HepG2 (cell line): ENCODE results near the gene TPRKB. TPM values are rescaled to one million over a fixed set of nuclear protein-coding genes. Genes with fewer than 3 reads are reported as not detected.
A peak's percentile ranks its signal among the peaks of the same experiment; 100 is the strongest.
"Not testable (repeated sequence)": the region's sequence is repeated elsewhere in the genome, so short reads cannot be mapped to it uniquely, and the experiment has no call there.

Experiments used
- ATAC-seq: fragments of 200-7000 bp; cut with Tn5 transposase; 3 replicates; pipeline ENCODE4 v1.9.1; 2020; ENCODE audit warnings: mild to moderate bottlenecking, moderate library complexity
- BruUV-seq: library from RNA; stranded (reverse); fragments of 400-500 nt; replicated peaks from 2 replicates; lab custom pipeline; 2021; lab: Mats Ljungman, UMichigan
- CTCF ChIA-PET: fragments of 300-600 bp; formaldehyde crosslinking; extraction: SDS; loops from one replicate; lab custom pipeline; 2021; ENCODE audit warnings: low total read pairs, inconsistent platforms, low intra/inter-chr PET ratio; lab: Yijun Ruan, JAX
- POLR2A ChIA-PET: fragments of 350-600 bp; sonication (Branson Sonifier 250); formaldehyde crosslinking; loops from one replicate; lab custom pipeline; 2020; ENCODE audit warnings: antibody characterized with exemption, inconsistent platforms; lab: Yijun Ruan, JAX
- DNase-seq: peaks from one replicate; pipeline ENCODE4 v3.0.0-alpha.2; 2015; ENCODE audit warnings: low spot score
- FAIRE-seq: peaks from 3 replicates; lab custom pipeline; 2011; peaks lifted over from hg19 to GRCh38; lab: Jason Lieb, UNC
- H2AFZ ChIP-seq: one replicate; pipeline ENCODE4 v1.6.1; 2011; ENCODE audit warnings: low read length, inconsistent platforms
- H3K27ac ChIP-seq: fragments of 300-600 bp; 3 replicates; pipeline ENCODE4 v1.8.0; 2011; ENCODE audit warnings: mixed run types, mild to moderate bottlenecking, mixed read lengths, low read length, inconsistent platforms; ENCODE audit not compliant: insufficient read depth; ENCODE audit errors: extremely low read length
- H3K27me3 ChIP-seq, 2 experiments: fragments of 200-600 bp in 1 of 2; 2 replicates in 1 of 2; 3 replicates in 1 of 2; pipeline versions ENCODE4 v1.6.0 to v1.8.0; 2011; ENCODE audit warnings: low read length in 2 of 2, mild to moderate bottlenecking in 2 of 2, moderate library complexity in 2 of 2, inconsistent platforms in 1 of 2; ENCODE audit not compliant: insufficient read depth in 2 of 2, control insufficient read depth in 1 of 2
- H3K36me3 ChIP-seq, 2 experiments: fragments of 200-600 bp in 1 of 2; replicated peaks in 1 of 2; 2 replicates in 1 of 2; 3 replicates in 1 of 2; pipeline versions ENCODE4 v1.5.1 to v1.8.0; 2011; ENCODE audit warnings: low read length in 2 of 2, inconsistent platforms in 1 of 2; ENCODE audit not compliant: insufficient read depth in 2 of 2, control insufficient read depth in 1 of 2
- H3K4me1 ChIP-seq: 2 replicates; pipeline ENCODE4 v1.5.1; 2012; ENCODE audit warnings: low read length, inconsistent platforms; ENCODE audit not compliant: insufficient read depth
- H3K4me2 ChIP-seq: 2 replicates; pipeline ENCODE4 v1.6.0; 2011; ENCODE audit warnings: low read depth, low read length, inconsistent platforms
- H3K4me3 ChIP-seq, 3 experiments: fragments of 200-600 bp in 1 of 3; sonication (generic), shearing (Covaris generic) in 1 of 3; replicated peaks in 1 of 3; 2 replicates each; pipeline ENCODE4 v1.5.1; 2011 to 2016; ENCODE audit warnings: low read length in 3 of 3, inconsistent platforms in 2 of 3, low read depth in 2 of 3, mild to moderate bottlenecking in 2 of 3, control low read depth in 1 of 3, mixed read lengths in 1 of 3; ENCODE audit not compliant: insufficient read depth in 1 of 3
- H3K79me2 ChIP-seq: one replicate; pipeline ENCODE4 v1.6.1; 2011; ENCODE audit warnings: low read length, inconsistent platforms; ENCODE audit not compliant: insufficient read depth
- H3K9ac ChIP-seq: 2 replicates; pipeline ENCODE4 v1.6.0; 2011; ENCODE audit warnings: mild to moderate bottlenecking, low read depth, low read length, inconsistent platforms; ENCODE audit not compliant: insufficient read depth
- H3K9me3 ChIP-seq: 2 replicates; pipeline ENCODE4 v1.5.1; 2012; ENCODE audit warnings: mild to moderate bottlenecking, low read length
- H4K20me1 ChIP-seq: 2 replicates; pipeline ENCODE4 v1.6.0; 2011; ENCODE audit warnings: inconsistent platforms, mild to moderate bottlenecking, low read length, moderate library complexity; ENCODE audit not compliant: insufficient read depth
- CC2D1A ChIP-seq: sonication (generic); formaldehyde crosslinking; IDR thresholded peaks from 2 replicates; pipeline ENCODE4 v1.8.1; 2023; ENCODE audit warnings: mild to moderate bottlenecking, missing genetic modification reagents
- CREB1 ChIP-seq, 2 experiments: fragments of 450-650 bp in 1 of 2; IDR thresholded peaks; 2 replicates each; pipeline ENCODE4 v1.6.1; 2016 to 2017; ENCODE audit warnings: control low read depth in 1 of 2, mild to moderate bottlenecking in 1 of 2, missing compliant biosample characterization in 1 of 2, missing genetic modification characterization in 1 of 2
- HCFC1 ChIP-seq: fragments of 150-350 bp; IDR thresholded peaks from 2 replicates; pipeline ENCODE4 v1.6.1; 2014; ENCODE audit warnings: low read depth, low read length
- ZBTB7B ChIP-seq: sonication (generic); formaldehyde crosslinking; IDR thresholded peaks from 2 replicates; pipeline ENCODE4 v1.4.0; 2020; ENCODE audit warnings: missing genetic modification reagents
- ZZZ3 ChIP-seq: sonication (generic); formaldehyde crosslinking; IDR thresholded peaks from 2 replicates; pipeline ENCODE4 v1.4.0; 2020; ENCODE audit warnings: missing genetic modification reagents, mild to moderate bottlenecking, borderline replicate concordance
- WGBS: methylation state at CpG from one replicate; pipeline ENCODE4 v1.1.6; 2017; ENCODE audit warnings: low lambda C conversion rate; 5-methylcytosine and 5-hydroxymethylcytosine counted together
- in situ Hi-C: cut with HindIII; loops from 2 replicates; pipeline ENCODE4 v1.10.0; 2017; ENCODE audit warnings: low pct_unique_long_range_greater_than_20kb; ENCODE audit not compliant: extremely low pct_ligation_motif_present
- intact Hi-C: fragments of 100-400 bp; cut with micrococcal nuclease; formaldehyde crosslinking; loops from one replicate; pipeline ENCODE4 v1.10.0; 2022; ENCODE audit not compliant: unreplicated experiment
- polyA plus RNA-seq, 8 experiments: library from polyadenylated mRNA; depleted of rRNA in 3 of 8; stranded (reverse) in 7 of 8; unstranded in 1 of 8; fragments of >200 nt; fragmentation: Illumina TruSeq in 4 of 8; extraction: Trizol in 4 of 8; gene quantifications; 2 replicates each; pipeline versions ENCODE4 v1.2.1 to v1.2.3, GENCODE V29; 2011 to 2016; ENCODE audit warnings: low read depth in 4 of 8, missing spikeins in 1 of 8, mixed read lengths in 1 of 8; ENCODE audit not compliant: insufficient read depth in 1 of 8
- total RNA-seq, 5 experiments: library from RNA; depleted of rRNA; stranded (reverse); fragments of >200 nt; fragmentation: Illumina TruSeq; extraction: Trizol; gene quantifications; 2 replicates each; pipeline ENCODE4 v1.2.3, GENCODE V29; 2016; ENCODE audit warnings: low read depth in 1 of 5
- TF ChIP-seq, protein P1 (sequence below): sonication (generic); formaldehyde crosslinking; IDR thresholded peaks from 2 replicates; pipeline ENCODE4 v1.5.0; 2020; ENCODE audit warnings: missing genetic modification reagents

TPRKB gene
- total and polyA plus RNA-seq, 2 of the 13 experiments (the other 11 are each of a cell fraction or from before 2014, with no cell fraction given) = 32.0 to 58.0 TPM

DNA sequence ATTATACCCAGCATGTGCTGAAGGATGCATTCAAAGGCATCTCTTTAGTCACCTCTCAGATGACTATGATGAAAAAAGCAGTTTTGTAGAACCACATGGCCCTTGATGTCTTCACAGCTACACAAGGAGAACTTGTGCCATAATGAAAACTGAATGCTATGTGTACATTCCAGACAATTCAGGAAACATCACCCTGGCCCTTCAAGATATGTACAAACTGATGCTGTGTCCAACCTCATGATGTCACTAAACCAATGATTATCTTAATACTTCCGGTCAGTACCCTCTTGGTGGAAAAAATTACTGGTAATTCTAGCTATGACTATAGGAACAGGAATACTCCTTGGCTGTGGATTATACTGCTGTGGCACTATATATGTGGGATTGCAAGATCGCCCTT, 22.8 kb upstream of the TPRKB start:
- ChIA-PET CTCF (no interaction called here), POLR2A (no interaction called here)
- H3K9ac ChIP-seq = no peak overlapping the region
- BruUV-seq = no TSS peak
- intact Hi-C loops = no loop called here
- peaks cover 7% of the 10 kb centered on the region for H3K9me3 ChIP-seq
- FAIRE-seq = no peak
- H2AFZ ChIP-seq = no peak overlapping the region
- no peak overlapping the region for H3K27ac ChIP-seq
- no peak for TF ChIP-seq CC2D1A
- TF ChIP-seq HCFC1 = no peak
- TF ChIP-seq ZZZ3 (CRISPR knock-in tag) = no peak
- TF ChIP-seq CREB1 (IDR thresholded peaks at IDR 0.05) = peak; percentile 28; the same call in 1 of the 2 replicates
- no peak for TF ChIP-seq CREB1 (CRISPR knock-in tag; IDR thresholded peaks at IDR 0.05)
- H3K27me3 ChIP-seq = no peaks in the 10 kb centered on the region
- H4K20me1 ChIP-seq = no peaks in the 10 kb centered on the region; the same call in 1 of the 2 replicates
- no peaks in the 10 kb centered on the region for H3K79me2 ChIP-seq
- WGBS = 94% methylated on average over 2 of the region's 2 CpGs
- no peak overlapping the region for H3K4me2 ChIP-seq
- no peak overlapping the region for H3K4me3 ChIP-seq
- ATAC-seq = no peak
- no peaks in the 10 kb centered on the region for H3K4me1 ChIP-seq
- DNase-seq = no peak
- H3K36me3 ChIP-seq = peaks cover 13 to 68% of the 10 kb centered on the region in 2 experiments
- in situ Hi-C loops = no loop called here

DNA sequence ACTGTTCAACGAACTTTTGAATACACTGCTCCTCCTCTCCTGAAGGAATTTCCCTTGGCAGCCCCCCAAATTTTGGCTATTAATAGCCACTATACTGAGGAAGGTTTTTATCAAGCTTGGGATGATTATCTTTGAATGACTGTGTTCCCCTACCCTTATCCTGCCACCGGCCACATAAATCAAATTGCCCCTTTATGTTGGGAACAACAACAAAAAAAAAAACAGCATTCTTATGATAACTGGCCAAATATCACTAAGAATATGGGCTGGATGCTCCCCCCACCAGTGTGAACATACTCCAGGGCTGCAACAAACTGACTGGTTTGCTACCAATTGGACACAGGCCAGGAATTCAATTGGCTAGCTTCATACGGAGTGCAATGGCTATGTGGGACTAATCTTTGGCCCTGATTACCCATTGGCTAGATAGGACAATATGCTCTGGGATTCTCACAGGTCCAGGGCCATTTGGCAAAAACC, 22.2 kb upstream of the TPRKB start:
- POLR2A ChIA-PET = no interaction called here
- Histone ChIP-seq H3K9me3 (peaks cover 12% of the 10 kb centered on the region), H3K36me3 (peaks cover 11 to 63% of the 10 kb centered on the region in 2 experiments), H3K79me2 (no peaks in the 10 kb centered on the region), H2AFZ (no peak overlapping the region), H3K4me2 (no peak overlapping the region), H3K9ac (no peak overlapping the region), H3K27ac (no peak overlapping the region), H3K27me3 (no peaks in the 10 kb centered on the region), H3K4me3 (no peak overlapping the region), H4K20me1 (no peaks in the 10 kb centered on the region; the same call in 1 of the 2 replicates), H3K4me1 (no peaks in the 10 kb centered on the region)
- FAIRE-seq (no peak), DNase-seq (no peak), ATAC-seq (no peak)
- no TSS peak for BruUV-seq
- in situ Hi-C loops (no loop called here), intact Hi-C loops (no loop called here)
- CTCF ChIA-PET = no interaction called here
- TF ChIP-seq ZBTB7B = no peak
- TF ChIP-seq, protein P1, sequence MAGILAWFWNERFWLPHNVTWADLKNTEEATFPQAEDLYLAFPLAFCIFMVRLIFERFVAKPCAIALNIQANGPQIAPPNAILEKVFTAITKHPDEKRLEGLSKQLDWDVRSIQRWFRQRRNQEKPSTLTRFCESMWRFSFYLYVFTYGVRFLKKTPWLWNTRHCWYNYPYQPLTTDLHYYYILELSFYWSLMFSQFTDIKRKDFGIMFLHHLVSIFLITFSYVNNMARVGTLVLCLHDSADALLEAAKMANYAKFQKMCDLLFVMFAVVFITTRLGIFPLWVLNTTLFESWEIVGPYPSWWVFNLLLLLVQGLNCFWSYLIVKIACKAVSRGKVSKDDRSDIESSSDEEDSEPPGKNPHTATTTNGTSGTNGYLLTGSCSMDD (CRISPR knock-in tag) = no peak
- 75% methylated on average over 3 of the region's 3 CpGs for WGBS

DNA sequence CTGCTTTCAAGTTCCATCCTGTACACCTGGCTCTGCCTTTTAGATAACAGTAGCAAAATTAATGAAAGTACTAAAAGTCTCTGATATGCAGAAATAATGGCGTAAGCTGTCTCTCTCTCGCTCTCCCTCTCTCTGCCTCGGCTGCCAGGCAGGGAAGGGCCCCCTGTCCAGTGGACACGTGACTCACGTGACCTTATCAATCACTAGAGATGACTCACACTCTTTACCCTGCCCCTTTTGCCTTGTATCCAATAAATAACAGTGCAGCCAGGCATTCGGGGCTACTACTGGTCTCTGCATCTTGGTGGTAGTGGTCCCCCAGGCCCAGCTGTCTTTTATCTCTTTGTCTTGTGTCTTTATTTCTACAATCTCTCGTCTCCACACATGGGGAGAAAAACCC, 17.2 kb upstream of the TPRKB start:
- H3K4me3 ChIP-seq, POLR2A ChIA-PET, CTCF ChIA-PET, H4K20me1 ChIP-seq, H3K79me2 ChIP-seq, DNase-seq, BruUV-seq, H3K9ac ChIP-seq, intact Hi-C loops, FAIRE-seq, H3K4me2 ChIP-seq, ATAC-seq, H3K27ac ChIP-seq, H3K4me1 ChIP-seq, in situ Hi-C loops, H3K27me3 ChIP-seq, H2AFZ ChIP-seq: not testable (repeated sequence)
- Histone ChIP-seq H3K36me3 (peaks cover 6 to 21% of the 10 kb centered on the region in 2 experiments), H3K9me3 (peaks cover 16% of the 10 kb centered on the region)
- WGBS = 91% methylated on average over 7 of the region's 7 CpGs
